ENCODE results near the gene TMEM87B. TPM values are rescaled to one million over a fixed set of nuclear protein-coding genes. Genes with fewer than 3 reads are reported as not detected.

Gene TMEM87B
- total and polyA plus RNA-seq, 2 of the 8 experiments (the other 6 are each of a cell fraction or from before 2014, with no cell fraction given) = 7.2 to 9.0 TPM

DNA sequence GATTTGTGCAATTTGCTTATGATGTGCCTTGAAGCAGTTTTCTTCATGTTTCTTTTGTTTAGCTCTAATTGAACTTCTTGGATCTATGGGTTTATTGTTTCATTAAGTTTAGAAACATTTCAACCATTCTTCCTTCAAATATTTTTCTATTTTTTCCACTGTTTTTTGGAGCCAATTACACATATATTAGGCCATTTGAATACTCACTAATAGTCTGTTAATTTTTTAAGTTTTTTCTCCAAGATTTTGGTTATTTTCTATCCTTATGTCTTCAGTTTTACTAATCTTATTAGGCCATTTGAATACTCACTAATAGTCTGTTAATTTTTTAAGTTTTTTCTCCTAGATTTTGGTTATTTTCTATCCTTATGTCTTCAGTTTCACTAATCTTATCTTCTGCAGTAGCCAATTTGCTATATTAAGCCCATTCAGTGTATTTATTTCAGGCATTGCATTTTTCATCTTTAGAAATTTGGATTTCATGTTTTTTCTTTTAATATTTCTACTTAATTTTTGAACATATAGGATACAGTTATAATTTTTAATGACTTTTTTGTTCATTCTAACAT is 9.5 kb upstream of the TMEM87B start (continued):
- TF ChIP-seq ASH2L (IDR thresholded peaks at IDR 0.05; ENCODE audit: low read length) (no peak), NANOG (IDR thresholded peaks at IDR 0.05; ENCODE audit: insufficient read depth, low read depth, low read length, poor library complexity, severe bottlenecking) (no peak), PHF8 (conservative IDR thresholded peaks at IDR 0.05; ENCODE audit: low read depth, low read length) (no peak), SRF (IDR thresholded peaks at IDR 0.05; ENCODE audit: low read depth, low read length) (no peak)

Data from H1 (cell line).